H9 (cell line): Measurements from ENCODE around the gene PTPDC1. TPM values are rescaled to one million over a fixed set of nuclear protein-coding genes. Genes with fewer than 3 reads are reported as not detected.

Experiments used
- DNase-seq: peaks from one replicate; pipeline ENCODE4 v3.0.0-alpha.2; 2017
- H2AFZ ChIP-seq: one replicate; pipeline ENCODE4 v1.6.1; 2013; ENCODE audit warnings: mild to moderate bottlenecking, low read length, control low read depth, moderate library complexity
- H2AK5ac ChIP-seq: 2 replicates; pipeline ENCODE4 v1.6.1; 2013; ENCODE audit warnings: low read length, control low read depth, mixed read lengths; ENCODE audit not compliant: insufficient read length
- H2BK120ac ChIP-seq: one replicate; pipeline ENCODE4 v1.6.1; 2013; ENCODE audit warnings: low read depth, mild to moderate bottlenecking, low read length, control low read depth, inconsistent platforms; ENCODE audit not compliant: poor library complexity, severe bottlenecking
- H2BK12ac ChIP-seq: 2 replicates; pipeline ENCODE4 v1.6.1; 2013; ENCODE audit warnings: low read length, control low read depth, mixed read lengths, low read depth; ENCODE audit not compliant: insufficient read length
- H2BK15ac ChIP-seq: 2 replicates; pipeline ENCODE4 v1.6.1; 2013; ENCODE audit warnings: low read depth, low read length, control low read depth
- H2BK20ac ChIP-seq: one replicate; pipeline ENCODE4 v1.6.1; 2013; ENCODE audit warnings: low read depth, mild to moderate bottlenecking, low read length, control low read depth, inconsistent platforms; ENCODE audit not compliant: poor library complexity, severe bottlenecking
- H2BK5ac ChIP-seq: 2 replicates; pipeline ENCODE4 v1.6.1; 2013; ENCODE audit warnings: low read length, control low read depth, mixed read lengths; ENCODE audit not compliant: insufficient read length
- H3K14ac ChIP-seq: 2 replicates; pipeline ENCODE4 v1.6.1; 2013; ENCODE audit warnings: low read length, control low read depth; ENCODE audit not compliant: insufficient read depth
- H3K18ac ChIP-seq: 2 replicates; pipeline ENCODE4 v1.6.1; 2013; ENCODE audit warnings: low read depth, mild to moderate bottlenecking, mixed read lengths, low read length, control low read depth; ENCODE audit not compliant: insufficient read length
- H3K23ac ChIP-seq: 2 replicates; pipeline ENCODE4 v1.6.1; 2013; ENCODE audit warnings: low read length, control low read depth, mixed read lengths, low read depth; ENCODE audit not compliant: insufficient read length
- H3K23me2 ChIP-seq: 2 replicates; pipeline ENCODE4 v1.6.1; 2013; ENCODE audit warnings: low read depth, mild to moderate bottlenecking, mixed read lengths, low read length, control low read depth; ENCODE audit not compliant: insufficient read length, poor library complexity, severe bottlenecking
- H3K27ac ChIP-seq: 2 replicates; pipeline ENCODE4 v1.5.1; 2013; ENCODE audit warnings: low read length, control low read depth, mixed read lengths, low read depth; ENCODE audit not compliant: insufficient read length
- H3K27me3 ChIP-seq: 2 replicates; pipeline ENCODE4 v1.6.1; 2013; ENCODE audit warnings: low read length, control low read depth, inconsistent platforms; ENCODE audit not compliant: insufficient read depth
- H3K4ac ChIP-seq: 2 replicates; pipeline ENCODE4 v1.6.1; 2013; ENCODE audit warnings: low read depth, mild to moderate bottlenecking, control low read depth, inconsistent platforms, low read length, moderate library complexity
- H3K4me1 ChIP-seq: 2 replicates; pipeline ENCODE4 v1.6.1; 2013; ENCODE audit warnings: low read length, control low read depth, inconsistent platforms; ENCODE audit not compliant: insufficient read depth
- H3K4me2 ChIP-seq: 2 replicates; pipeline ENCODE4 v1.6.1; 2013; ENCODE audit warnings: low read length, control low read depth, mixed read lengths; ENCODE audit not compliant: insufficient read length, insufficient read depth
- H3K56ac ChIP-seq: 2 replicates; pipeline ENCODE4 v1.6.1; 2013; ENCODE audit warnings: low read depth, mild to moderate bottlenecking, mixed read lengths, low read length, control low read depth; ENCODE audit not compliant: insufficient read length
- H3K79me1 ChIP-seq: 2 replicates; pipeline ENCODE4 v1.6.1; 2013; ENCODE audit warnings: low read depth, mild to moderate bottlenecking, moderate library complexity, low read length, control low read depth, inconsistent platforms; ENCODE audit not compliant: insufficient read depth, poor library complexity, severe bottlenecking
- H3K79me2 ChIP-seq: 2 replicates; pipeline ENCODE4 v1.6.1; 2013; ENCODE audit warnings: low read length, control low read depth, inconsistent platforms; ENCODE audit not compliant: insufficient read depth
- H3K9ac ChIP-seq: 2 replicates; pipeline ENCODE4 v1.6.1; 2013; ENCODE audit warnings: low read length, control low read depth, mixed read lengths; ENCODE audit not compliant: insufficient read length; ENCODE audit errors: extremely low read depth
- H3K9me3 ChIP-seq: one replicate; pipeline ENCODE4 v1.6.1; 2013; ENCODE audit warnings: low read depth, low read length, inconsistent platforms; ENCODE audit not compliant: control insufficient read depth
- H3T11ph ChIP-seq: one replicate; pipeline ENCODE4 v1.6.1; 2013; ENCODE audit warnings: mild to moderate bottlenecking, low read length, control low read depth, inconsistent platforms
- H4K20me1 ChIP-seq: one replicate; pipeline ENCODE4 v1.6.1; 2013; ENCODE audit not compliant: control insufficient read depth, insufficient read length, insufficient read depth
- H4K5ac ChIP-seq: 2 replicates; pipeline ENCODE4 v1.6.1; 2013; ENCODE audit warnings: low read depth, mild to moderate bottlenecking, mixed read lengths, low read length, control low read depth; ENCODE audit not compliant: insufficient read length
- H4K8ac ChIP-seq: replicated peaks from 2 replicates; pipeline ENCODE4 v1.6.1; 2013; ENCODE audit warnings: low read length, control low read depth, mixed read lengths, low read depth; ENCODE audit not compliant: insufficient read length
- H4K91ac ChIP-seq: 2 replicates; pipeline ENCODE4 v1.6.1; 2013; ENCODE audit warnings: low read depth, mild to moderate bottlenecking, moderate library complexity, mixed read lengths, low read length, control low read depth; ENCODE audit not compliant: insufficient read length
- H3K27ac Mint-ChIP-seq, 3 experiments: 2 replicates in 2 of 3; 3 replicates in 1 of 3; pipeline ENCODE4 v1.8.0; 2020 to 2021; ENCODE audit warnings: mixed read lengths in 3 of 3, mild to moderate bottlenecking in 1 of 3, moderate library complexity in 1 of 3
- H3K27me3 Mint-ChIP-seq: 2 replicates; pipeline ENCODE4 v1.8.0; 2021; ENCODE audit warnings: low read depth, mild to moderate bottlenecking, moderate library complexity, mixed read lengths
- H3K36me3 Mint-ChIP-seq, 3 experiments: 2 replicates in 2 of 3; 3 replicates in 1 of 3; pipeline ENCODE4 v1.8.0; 2020 to 2021; ENCODE audit warnings: low read depth in 3 of 3, mixed read lengths in 3 of 3; ENCODE audit not compliant: insufficient read depth in 1 of 3
- H3K4me1 Mint-ChIP-seq, 2 experiments: 2 replicates each; pipeline ENCODE4 v1.8.0; 2020; ENCODE audit warnings: mixed read lengths in 2 of 2
- H3K4me3 Mint-ChIP-seq, 2 experiments: 2 replicates in 1 of 2; 3 replicates in 1 of 2; pipeline ENCODE4 v1.8.0; 2020 to 2021; ENCODE audit warnings: mild to moderate bottlenecking in 2 of 2, mixed read lengths in 2 of 2, moderate library complexity in 1 of 2
- H3K9me3 Mint-ChIP-seq, 2 experiments: 2 replicates in 1 of 2; 3 replicates in 1 of 2; pipeline ENCODE4 v1.8.0; 2020; ENCODE audit warnings: mild to moderate bottlenecking in 2 of 2, mixed read lengths in 2 of 2, moderate library complexity in 1 of 2
- WGBS: extraction: QIAGEN DNeasy Blood & Tissue Kit; methylation state at CpG from one replicate; pipeline ENCODE4 v1.1.7; 2013; ENCODE audit warnings: missing lambda C conversion rate, low lambda C conversion rate, mixed read lengths; ENCODE audit not compliant: insufficient read length; ENCODE audit errors: extremely low coverage; 5-methylcytosine and 5-hydroxymethylcytosine counted together
- total RNA-seq: library from RNA; stranded (reverse); gene quantifications from 2 replicates; pipeline ENCODE4 v1.2.1, GENCODE V29; 2021
- TF ChIP-seq, protein P1 (sequence below): fragments of 200-600 bp; sonication (generic); conservative IDR thresholded peaks from 3 replicates; pipeline ENCODE4 v1.8.0; 2021; ENCODE audit warnings: antibody characterized with exemption, mild to moderate bottlenecking

The PTPDC1 gene
- total RNA-seq, 1 experiment from 2014 or later: 4.8 TPM

DNA sequence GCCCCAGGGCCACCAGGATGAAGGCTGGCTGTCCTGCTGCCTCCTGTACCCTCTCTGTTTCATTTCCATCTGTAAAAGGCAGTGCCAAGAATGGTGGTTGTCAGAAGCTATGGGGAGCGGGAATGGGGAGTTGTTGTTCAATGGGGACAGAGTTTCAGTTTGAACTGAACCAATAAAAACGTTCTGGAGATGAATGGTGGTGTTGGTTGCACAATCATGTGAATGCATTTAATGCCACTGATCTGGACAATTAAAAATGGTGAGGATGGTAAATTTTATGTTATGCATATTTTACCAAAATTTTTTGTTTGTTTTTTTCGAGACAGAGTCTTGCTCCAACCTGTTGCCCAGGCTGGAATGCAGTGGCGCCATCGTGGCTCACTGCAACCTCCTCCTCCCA is 58.1 kb downstream of the PTPDC1 start:
- Histone ChIP-seq H2BK5ac (no peak overlapping the region), H2AK5ac (no peak overlapping the region), H3K4me2 (no peak overlapping the region), H4K20me1 (no peaks in the 10 kb centered on the region), H3T11ph (no peak overlapping the region), H3K23ac (no peak overlapping the region), H3K14ac (no peak overlapping the region), H3K9ac (no peak overlapping the region), H2AFZ (no peak overlapping the region), H3K79me2 (no peaks in the 10 kb centered on the region), H3K79me1 (no peaks in the 10 kb centered on the region), H3K27me3 (no peaks in the 10 kb centered on the region), H3K4me1 (no peaks in the 10 kb centered on the region), H3K56ac (no peak overlapping the region), H2BK15ac (no peak overlapping the region), H2BK120ac (no peak overlapping the region), H3K4ac (no peak overlapping the region), H3K27ac (no peak overlapping the region), H3K23me2 (no peaks in the 10 kb centered on the region), H3K18ac (no peak overlapping the region), H4K5ac (no peak overlapping the region), H4K8ac (no peak overlapping the region), H4K91ac (no peak overlapping the region), H2BK12ac (no peak overlapping the region), H3K9me3 (no peaks in the 10 kb centered on the region), H2BK20ac (no peak overlapping the region)
- TF ChIP-seq, protein P1, sequence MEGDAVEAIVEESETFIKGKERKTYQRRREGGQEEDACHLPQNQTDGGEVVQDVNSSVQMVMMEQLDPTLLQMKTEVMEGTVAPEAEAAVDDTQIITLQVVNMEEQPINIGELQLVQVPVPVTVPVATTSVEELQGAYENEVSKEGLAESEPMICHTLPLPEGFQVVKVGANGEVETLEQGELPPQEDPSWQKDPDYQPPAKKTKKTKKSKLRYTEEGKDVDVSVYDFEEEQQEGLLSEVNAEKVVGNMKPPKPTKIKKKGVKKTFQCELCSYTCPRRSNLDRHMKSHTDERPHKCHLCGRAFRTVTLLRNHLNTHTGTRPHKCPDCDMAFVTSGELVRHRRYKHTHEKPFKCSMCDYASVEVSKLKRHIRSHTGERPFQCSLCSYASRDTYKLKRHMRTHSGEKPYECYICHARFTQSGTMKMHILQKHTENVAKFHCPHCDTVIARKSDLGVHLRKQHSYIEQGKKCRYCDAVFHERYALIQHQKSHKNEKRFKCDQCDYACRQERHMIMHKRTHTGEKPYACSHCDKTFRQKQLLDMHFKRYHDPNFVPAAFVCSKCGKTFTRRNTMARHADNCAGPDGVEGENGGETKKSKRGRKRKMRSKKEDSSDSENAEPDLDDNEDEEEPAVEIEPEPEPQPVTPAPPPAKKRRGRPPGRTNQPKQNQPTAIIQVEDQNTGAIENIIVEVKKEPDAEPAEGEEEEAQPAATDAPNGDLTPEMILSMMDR: no peak
- H3K27me3 Mint-ChIP-seq: peaks cover 1% of the 10 kb centered on the region
- H3K9me3 Mint-ChIP-seq: no peaks in the 10 kb centered on the region; a peak in 1 of 5 replicates
- no peak overlapping the region for H3K4me3 Mint-ChIP-seq
- peaks cover 9 to 10% of the 10 kb centered on the region in 2 experiments; a peak in 3 of 4 replicates for H3K4me1 Mint-ChIP-seq
- WGBS: no CpG with 5 or more reads among the region's 5 CpGs
- no peak for DNase-seq
- no peaks in the 10 kb centered on the region for H3K36me3 Mint-ChIP-seq
- H3K27ac Mint-ChIP-seq: no peak overlapping the region
